GM04504 (cell line): ENCODE data around the gene SNTG2.
"Not testable (repeated sequence)": the region's sequence is repeated elsewhere in the genome, so short reads cannot be mapped to it uniquely, and the experiment has no call there.

ENCODE experiments used
- DNase-seq: peaks from one replicate; pipeline ENCODE4 v3.0.0-alpha.2; 2012; ENCODE audit warnings: low read depth

The SNTG2 gene

GRCh38 chr2:1053786-1054185 lies 103.1 kb downstream of the SNTG2 start:
- DNase-seq: no peak

GRCh38 chr2:1054399-1054798 lies 103.8 kb downstream of the SNTG2 start:
- no peak for DNase-seq

DNA sequence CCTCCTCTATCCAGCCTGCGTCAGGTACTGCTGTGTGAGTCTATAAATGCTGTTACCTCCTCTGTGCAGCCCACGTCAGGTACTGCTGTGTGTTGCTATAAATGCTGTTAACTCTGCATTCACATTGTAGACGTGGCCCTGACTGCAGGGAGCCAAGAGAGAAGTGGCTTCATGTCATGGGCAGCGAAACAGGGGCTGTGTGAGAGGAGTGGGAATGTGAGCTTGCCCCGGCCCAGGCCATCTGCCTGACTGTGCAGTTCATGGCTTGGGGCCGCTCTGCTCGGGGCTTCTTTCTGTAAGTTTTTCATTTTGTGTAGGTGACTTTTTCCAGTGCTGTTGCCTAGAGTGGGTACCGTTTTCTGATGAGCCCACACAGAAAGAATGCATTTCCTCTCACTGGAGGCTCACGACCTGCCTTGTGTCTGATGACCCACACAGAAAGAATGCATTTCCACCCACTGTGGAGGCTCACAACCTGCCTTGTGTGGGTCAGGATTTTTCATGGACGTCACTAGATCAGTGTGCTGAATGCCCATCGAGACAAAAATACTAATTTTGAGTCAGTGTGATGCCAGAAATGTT lies 104.5 kb downstream of the SNTG2 start:
- DNase-seq: peak; percentile 40

- DNase-seq: no peak
Measured at GRCh38 chr2:1060372-1060771, 109.7 kb downstream of the SNTG2 start.

DNA sequence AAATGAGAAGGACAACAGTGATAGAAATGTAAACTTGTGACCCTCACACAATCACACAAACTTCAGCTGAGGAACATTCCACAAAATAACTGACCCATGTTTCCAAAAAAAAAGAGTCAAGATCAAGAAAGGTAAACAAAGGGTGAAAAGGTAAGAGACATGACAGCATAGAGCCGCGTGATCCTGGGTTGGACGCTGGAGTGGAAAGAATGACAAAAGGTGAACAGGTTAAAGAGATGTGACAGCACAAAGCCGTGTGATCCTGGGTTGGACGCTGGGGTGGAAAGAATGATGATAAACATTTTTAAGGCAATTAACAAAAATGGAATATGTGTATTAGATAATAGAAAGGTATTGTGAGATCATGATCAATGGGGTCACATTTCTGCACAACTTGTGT lies 110.3 kb downstream of the SNTG2 start:
- no peak for DNase-seq

DNA sequence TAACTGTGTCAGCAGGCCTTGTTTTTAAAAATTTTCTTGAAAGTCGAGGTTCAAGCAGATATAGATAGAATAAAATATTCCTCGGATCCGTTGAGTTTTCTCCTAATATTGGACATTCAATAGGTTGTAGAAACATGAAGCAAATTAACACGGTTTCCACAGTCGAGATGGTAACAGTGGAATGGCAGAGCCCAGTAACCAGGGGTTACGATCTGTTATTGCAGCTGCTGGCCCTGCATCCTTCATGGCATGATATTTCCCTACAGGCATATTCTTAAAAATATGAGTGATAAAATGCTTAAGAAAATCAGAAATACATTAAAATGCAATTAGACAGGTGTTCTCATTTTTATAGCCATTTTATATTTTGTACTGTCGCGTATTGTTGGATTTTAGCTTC lies 117.6 kb downstream of the SNTG2 start:
- no peak for DNase-seq

DNA sequence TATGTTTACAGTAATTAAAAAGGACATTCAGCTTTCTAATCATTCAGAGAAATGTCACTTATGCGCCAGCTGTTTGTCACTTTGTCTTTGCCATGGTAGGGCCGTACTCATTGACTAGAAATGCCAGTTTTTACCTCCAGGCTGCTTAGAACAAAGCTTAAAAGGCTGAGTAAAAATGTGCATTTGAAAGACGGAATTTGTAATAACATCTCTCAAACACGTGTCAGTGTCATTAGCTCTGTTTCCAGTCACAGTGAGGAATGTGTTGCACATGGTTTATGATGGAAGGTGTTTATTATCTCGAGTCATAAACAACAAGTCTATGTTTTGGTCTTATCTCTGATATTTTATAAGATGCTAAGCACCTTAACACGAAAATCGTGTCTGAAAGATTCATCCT lies 118.2 kb downstream of the SNTG2 start:
- DNase-seq: no peak

GRCh38 chr2:1069847-1070246 lies 119.2 kb downstream of the SNTG2 start:
- no peak for DNase-seq

DNA sequence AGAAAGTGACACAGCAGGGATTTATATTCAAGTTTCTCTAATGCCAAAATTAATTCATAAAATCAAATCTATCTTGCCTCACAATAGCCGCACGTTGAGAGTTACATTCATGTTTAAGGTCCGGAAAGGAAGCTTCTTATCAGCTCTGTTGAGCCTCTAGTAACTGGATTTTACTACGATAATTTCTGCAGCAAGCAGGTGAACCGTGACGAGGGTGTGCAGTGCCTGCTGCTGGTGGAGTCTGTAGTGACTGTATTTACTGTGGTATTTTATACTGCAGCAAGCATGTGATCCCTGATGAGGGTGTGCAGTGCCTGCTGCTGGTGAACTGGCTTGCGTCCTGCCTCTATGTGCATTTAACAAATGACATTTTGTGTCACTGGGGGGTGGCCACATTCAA lies 120.0 kb downstream of the SNTG2 start:
- no peak for DNase-seq

GRCh38 chr2:1071650-1072049 lies 121.0 kb downstream of the SNTG2 start:
- no peak for DNase-seq

DNA sequence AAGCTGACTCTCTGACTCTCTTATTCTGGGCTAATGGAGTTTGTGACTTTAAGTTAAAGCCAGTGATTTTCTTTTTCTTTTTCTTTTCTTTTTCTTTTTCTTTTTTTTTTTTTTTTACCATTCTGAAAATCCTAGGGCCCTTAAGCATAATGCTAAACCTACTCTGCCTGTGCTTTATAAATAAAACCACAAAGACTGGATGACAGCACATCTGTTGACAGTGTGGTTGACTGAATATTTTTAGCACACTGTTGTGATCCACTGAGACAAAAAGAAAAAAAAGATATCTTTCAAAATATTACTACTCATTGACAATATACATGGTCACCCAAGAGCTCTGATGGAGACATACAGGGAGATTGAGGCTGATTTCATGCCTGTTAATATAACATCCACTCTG lies 121.6 kb downstream of the SNTG2 start:
- no peak for DNase-seq

GRCh38 chr2:1077911-1078310 lies 127.3 kb downstream of the SNTG2 start:
- DNase-seq: no peak

- DNase-seq: no peak
Measured at GRCh38 chr2:1078326-1078725, 127.7 kb downstream of the SNTG2 start.

DNA sequence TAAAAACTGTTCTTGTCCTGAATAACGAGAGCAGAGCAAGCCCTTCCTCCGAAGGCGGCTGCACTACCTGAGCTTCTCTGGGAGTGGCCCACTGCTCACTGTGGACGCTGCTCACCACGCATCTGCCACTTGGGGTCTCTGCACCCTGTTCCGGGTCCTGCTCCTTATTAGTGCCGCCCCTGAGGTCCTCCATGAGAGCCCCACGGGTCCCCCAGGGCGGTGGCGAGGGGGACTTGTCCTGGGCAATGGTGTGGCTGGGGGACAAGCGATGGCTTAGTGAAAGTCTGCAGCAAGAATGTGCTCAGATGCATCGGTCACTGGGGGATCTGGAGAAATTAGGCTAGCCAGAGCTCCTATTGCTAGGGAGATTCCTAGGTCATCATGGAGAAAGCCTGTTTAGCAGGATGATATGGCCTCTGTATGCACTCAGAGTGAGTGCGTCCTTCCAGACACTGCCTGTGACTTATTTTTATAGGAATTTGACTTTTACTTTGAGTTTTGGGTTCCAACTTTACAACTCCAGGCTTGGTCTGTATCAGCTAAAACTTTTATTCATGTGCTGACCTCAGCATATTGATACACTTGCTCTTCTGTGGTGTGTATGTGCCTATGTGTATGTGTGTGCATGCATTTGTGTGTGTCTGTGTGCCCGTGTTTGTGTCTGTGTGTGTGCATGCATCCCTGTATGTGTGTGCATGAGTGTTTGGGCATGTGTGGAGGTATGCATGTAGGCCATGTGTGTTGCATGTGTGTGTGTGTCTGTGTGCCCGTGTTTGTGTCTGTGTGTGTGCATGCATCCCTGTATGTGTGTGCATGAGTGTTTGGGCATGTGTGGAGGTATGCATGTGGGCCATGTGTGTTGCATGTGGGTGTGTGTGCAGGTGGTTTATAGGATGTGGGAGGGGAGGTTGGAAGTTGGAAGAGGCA lies 129.5 kb downstream of the SNTG2 start:
- no peak for DNase-seq

DNA sequence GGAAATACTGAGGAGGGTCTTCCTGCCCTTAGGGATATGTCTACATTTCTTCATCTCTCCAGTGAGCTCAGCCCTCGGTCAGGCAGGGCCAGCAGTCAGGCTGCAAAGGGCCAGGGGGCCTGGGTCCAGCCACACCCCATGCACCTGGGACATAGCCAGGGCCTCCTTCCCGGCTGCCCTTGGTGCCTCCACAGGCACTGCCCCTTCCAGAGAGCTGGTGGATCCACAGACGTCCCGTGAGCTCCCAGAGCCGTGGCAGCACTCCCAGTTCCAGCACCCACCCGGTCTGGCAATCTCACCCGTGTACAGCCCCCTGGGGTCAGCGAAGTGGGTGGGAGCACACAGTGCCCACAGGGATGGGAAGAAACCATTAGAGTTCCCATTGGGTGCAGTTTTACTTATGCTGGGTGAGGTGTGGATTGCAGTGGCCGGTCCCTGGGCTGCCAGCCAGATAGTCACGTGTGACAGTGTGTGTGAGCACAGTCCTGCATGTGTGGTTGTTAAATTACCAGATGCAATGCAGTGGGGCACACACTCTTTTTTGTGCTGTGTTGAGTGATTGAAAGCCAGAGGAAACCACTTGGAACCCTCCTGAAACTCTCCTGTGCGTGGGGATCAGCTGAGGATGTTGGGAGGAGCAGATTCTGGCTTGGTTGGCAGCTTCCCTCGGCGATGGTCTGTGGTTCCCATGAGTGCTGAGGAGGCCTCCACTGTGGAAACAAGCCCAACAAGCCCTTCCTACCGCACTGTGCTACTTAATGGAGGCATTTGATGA lies 131.0 kb downstream of the SNTG2 start:
- peak; percentile 17 for DNase-seq

- no peak for DNase-seq
Measured at GRCh38 chr2:1082456-1083205, 132.0 kb downstream of the SNTG2 start.

DNA sequence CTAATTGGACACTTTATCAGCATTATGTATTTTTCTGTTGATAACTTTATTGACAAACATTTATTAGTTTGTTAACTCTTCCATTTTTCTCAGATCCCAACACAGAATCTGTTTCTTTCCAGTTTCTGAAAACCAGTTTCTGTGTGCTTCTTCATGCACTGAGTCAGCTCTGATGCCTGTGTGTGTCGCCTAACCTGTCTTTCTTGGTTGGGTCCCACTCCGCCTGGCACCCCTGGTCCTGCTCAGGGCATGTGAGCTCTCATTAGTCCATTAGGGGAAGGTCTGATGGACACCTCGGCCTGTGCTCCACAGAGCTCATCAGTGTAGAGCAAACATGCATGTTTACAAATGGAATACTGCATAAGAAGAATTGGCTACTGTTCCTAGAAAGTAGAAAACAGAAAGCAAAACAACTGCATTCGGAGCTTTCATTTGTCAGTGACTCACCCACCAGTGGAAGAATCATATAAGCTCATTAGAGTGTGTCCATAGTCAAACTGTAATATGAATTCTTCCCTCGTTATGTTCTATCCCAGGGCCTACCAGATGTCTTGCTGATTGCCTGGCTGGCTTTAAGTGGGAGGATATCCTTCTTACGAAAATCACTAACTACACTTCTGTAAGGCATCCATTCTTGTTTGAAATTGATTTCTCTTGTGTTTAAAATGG lies 137.7 kb downstream of the SNTG2 start:
- no peak for DNase-seq

- no peak for DNase-seq
Measured at GRCh38 chr2:1088940-1089339, 138.3 kb downstream of the SNTG2 start.

- DNase-seq: peak; percentile 24
Measured at GRCh38 chr2:1091895-1092585, 141.4 kb downstream of the SNTG2 start.

- not testable (repeated sequence) for DNase-seq
Measured at GRCh38 chr2:1093668-1094067, 143.0 kb downstream of the SNTG2 start.

DNA sequence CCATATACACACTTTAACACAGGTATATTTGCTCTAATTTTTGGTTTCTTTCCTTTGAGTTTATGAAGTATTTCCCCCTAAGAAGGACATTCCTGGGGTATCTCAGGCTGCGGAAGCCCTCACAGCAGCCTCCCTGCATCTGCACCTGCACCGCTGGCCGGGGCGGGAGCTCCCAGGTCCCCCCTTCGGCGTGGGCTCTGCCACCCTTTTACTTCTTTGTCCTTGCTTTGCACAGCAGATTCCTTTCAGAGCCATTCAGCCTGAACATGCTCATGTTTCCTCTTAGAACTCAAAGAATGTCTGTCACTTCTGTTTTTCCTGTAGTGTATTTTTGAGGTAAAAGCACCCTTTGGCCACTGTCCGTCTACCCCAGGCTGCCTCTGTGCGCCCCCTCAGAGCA lies 146.5 kb downstream of the SNTG2 start:
- DNase-seq: no peak
